ENCODE results near the gene ATP8B4.

- TF ChIP-seq POLR2A (IDR thresholded peaks at IDR 0.05), result no peak
- no peak for TF ChIP-seq CTCF (IDR thresholded peaks at IDR 0.05)
- TF ChIP-seq EP300 (IDR thresholded peaks at IDR 0.05), result no peak
These were observed 195.4 kb downstream of the ATP8B4 start for GRCh38 chr15:49923671-49924070.
